Sigmoid colon (tissue), 7 donors: Measurements from ENCODE around the gene PIK3R1. TPM values are rescaled to one million over a fixed set of nuclear protein-coding genes. Genes with fewer than 3 reads are reported as not detected.
A peak's percentile ranks its signal among the peaks of the same experiment; 100 is the strongest.

ENCODE experiments used
- DNase-seq: peaks from one replicate; pipeline ENCODE4 v3.0.0-alpha.2; 2019
- H3K27ac ChIP-seq, 4 donors: fragments of 200-600 bp; sonication (generic); one replicate each; pipeline ENCODE4 v1.5.1; 2016 to 2019; ENCODE audit warnings: mild to moderate bottlenecking in 1 of 4
- H3K27me3 ChIP-seq, 3 donors: fragments of 200-600 bp; sonication (generic); one replicate each; pipeline ENCODE4 v1.5.1; 2019; ENCODE audit warnings: mild to moderate bottlenecking in 1 of 3
- H3K36me3 ChIP-seq, 4 donors: fragments of 200-600 bp; sonication (generic); one replicate each; pipeline ENCODE4 v1.5.1; 2016 to 2019
- H3K4me1 ChIP-seq, 4 donors: fragments of 200-600 bp; sonication (generic); one replicate each; pipeline ENCODE4 v1.5.1; 2017 to 2019
- H3K4me3 ChIP-seq, 4 donors: fragments of 200-600 bp; sonication (generic); one replicate each; pipeline ENCODE4 v1.5.1; 2017 to 2019; ENCODE audit warnings: mild to moderate bottlenecking in 2 of 4, moderate library complexity in 1 of 4
- H3K9me3 ChIP-seq, 4 donors: fragments of 200-600 bp in 3 of 4; sonication (generic) in 3 of 4; one replicate each; pipeline versions ENCODE4 v1.5.1 to v1.6.1; 2013 to 2019
- CTCF ChIP-seq, 4 experiments: fragments of 450-650 bp in 3 of 4; fragments of 200-600 bp in 1 of 4; IDR thresholded peaks; one replicate each; pipeline ENCODE4 v1.5.1; 2016 to 2019; ENCODE audit warnings: antibody characterized with exemption in 4 of 4, mild to moderate bottlenecking in 3 of 4, moderate library complexity in 2 of 4
- EP300 ChIP-seq, 4 donors: sonication (generic); formaldehyde crosslinking; IDR thresholded peaks; one replicate each; pipeline ENCODE4 v1.6.1; 2017; ENCODE audit warnings: antibody characterized with exemption in 4 of 4
- POLR2A ChIP-seq, 2 donors: fragments of 450-650 bp; IDR thresholded peaks; one replicate each; pipeline ENCODE4 v1.6.1; 2016; ENCODE audit warnings: antibody characterized with exemption in 2 of 2, mild to moderate bottlenecking in 2 of 2, moderate library complexity in 2 of 2
- POLR2AphosphoS5 ChIP-seq, 4 donors: sonication (generic); formaldehyde crosslinking; IDR thresholded peaks; one replicate each; pipeline ENCODE4 v1.6.1; 2017; ENCODE audit warnings: antibody characterized with exemption in 4 of 4
- WGBS, 2 donors: extraction: QIAGEN DNeasy Blood & Tissue Kit; methylation state at CpG; one replicate each; pipeline ENCODE4 v1.1.7; 2013; 5-methylcytosine and 5-hydroxymethylcytosine counted together
- intact Hi-C: fragments of 100-400 bp; cut with DNase I; formaldehyde crosslinking; loops from one replicate; pipeline ENCODE4 v1.15.1; 2023
- polyA plus RNA-seq, 3 donors: library from polyadenylated mRNA; stranded (reverse); fragments of 200-250 nt; gene quantifications; one replicate each; pipeline ENCODE4 v1.2.3, GENCODE V29; 2013
- total RNA-seq, 4 donors: library from RNA; depleted of rRNA; stranded (reverse); fragments of >200 nt; gene quantifications; one replicate each; pipeline ENCODE4 v1.1.0, GENCODE V29; 2016
- donor health status: healthy with polysubstance abuse.
- donor health status: Bipolar disorder and iron deficiency.
- donor health status: healthy.

The PIK3R1 gene
- total and polyA plus RNA-seq, 7 donors, result 9.2 to 227 (median 177) TPM

GRCh38 chr5:68273717-68274409, 58.3 kb downstream of the PIK3R1 start:
- intact Hi-C loops, result no loop called here
- TF ChIP-seq CTCF (IDR thresholded peaks at IDR 0.05) (no peak), EP300 (IDR thresholded peaks at IDR 0.05) (peak in 3 of 4 donors; percentile 59 to 89 (median 75)), POLR2AphosphoS5 (IDR thresholded peaks at IDR 0.05) (peak; percentile 48 to 93 (median 88)), POLR2A (IDR thresholded peaks at IDR 0.05) (no peak)
- Histone ChIP-seq H3K36me3 (peaks cover 0 to 51% (median 24%) of the 10 kb centered on the region in 4 donors), H3K27me3 (no peaks in the 10 kb centered on the region), H3K4me3 (no peak overlapping the region), H3K4me1 (peaks cover 0 to 96% (median 72%) of the 10 kb centered on the region in 4 donors), H3K27ac (peak overlapping the region; percentile 57 to 89 (median 71)), H3K9me3 (no peaks in the 10 kb centered on the region)
- 73 to 93% methylated on average over 3 of the region's 3 CpGs for WGBS, 2 donors
- no peak for DNase-seq

- H3K27ac ChIP-seq, result peak overlapping the region; percentile 57 to 89 (median 71)
- no peak for DNase-seq
- no peak overlapping the region for H3K4me3 ChIP-seq
- intact Hi-C loops, result no loop called here
- TF ChIP-seq POLR2AphosphoS5 (IDR thresholded peaks at IDR 0.05) (peak in 1 of 4 donors; percentile 5), EP300 (IDR thresholded peaks at IDR 0.05) (no peak)
- H3K4me1 ChIP-seq, result peaks cover 0 to 84% (median 62%) of the 10 kb centered on the region in 4 donors
- no peaks in the 10 kb centered on the region for H3K27me3 ChIP-seq
- 63 to 74% methylated on average over 9 of the region's 9 CpGs for WGBS, 2 donors
- peaks cover 6 to 63% (median 35%) of the 10 kb centered on the region in 4 donors for H3K36me3 ChIP-seq
- H3K9me3 ChIP-seq, result no peaks in the 10 kb centered on the region
These were observed 59.5 kb downstream of the PIK3R1 start for GRCh38 chr5:68274847-68275651.

- Histone ChIP-seq H3K36me3 (peaks cover 15 to 80% (median 51%) of the 10 kb centered on the region in 4 donors), H3K27me3 (no peaks in the 10 kb centered on the region), H3K4me3 (no peak overlapping the region), H3K4me1 (peaks cover 0 to 67% (median 55%) of the 10 kb centered on the region in 4 donors), H3K9me3 (no peaks in the 10 kb centered on the region), H3K27ac (peak overlapping the region in 2 of 4 donors; percentile 82 to 89)
- intact Hi-C loops, result no loop called here
- TF ChIP-seq POLR2AphosphoS5 (IDR thresholded peaks at IDR 0.05), result no peak
- no peak for TF ChIP-seq CTCF (IDR thresholded peaks at IDR 0.05)
- TF ChIP-seq EP300 (IDR thresholded peaks at IDR 0.05), result no peak
- no peak for TF ChIP-seq POLR2A (IDR thresholded peaks at IDR 0.05)
- 79 to 92% methylated on average over 5 of the region's 5 CpGs for WGBS, 2 donors
- no peak for DNase-seq
These were observed 61.2 kb downstream of the PIK3R1 start for GRCh38 chr5:68276740-68277139.

- Histone ChIP-seq H3K9me3 (no peaks in the 10 kb centered on the region), H3K27ac (peak overlapping the region in 2 of 4 donors; percentile 7 to 89), H3K36me3 (peaks cover 18 to 87% (median 56%) of the 10 kb centered on the region in 4 donors), H3K4me3 (no peak overlapping the region), H3K27me3 (no peaks in the 10 kb centered on the region), H3K4me1 (peaks cover 0 to 66% (median 54%) of the 10 kb centered on the region in 4 donors)
- intact Hi-C loops, result no loop called here
- 34 to 70% methylated on average over 5 of the region's 5 CpGs for WGBS, 2 donors
- no peak for DNase-seq
- TF ChIP-seq POLR2A (IDR thresholded peaks at IDR 0.05), result no peak
- no peak for TF ChIP-seq CTCF (IDR thresholded peaks at IDR 0.05)
- no peak for TF ChIP-seq POLR2AphosphoS5 (IDR thresholded peaks at IDR 0.05)
- no peak for TF ChIP-seq EP300 (IDR thresholded peaks at IDR 0.05)
These were observed 61.9 kb downstream of the PIK3R1 start for GRCh38 chr5:68277431-68277830.

- intact Hi-C loops, result loop anchor here (10.0 kb wide), 1 partner anchor 1115 kb away; no protein-coding TSS in a partner anchor
- H3K27me3 ChIP-seq, result no peaks in the 10 kb centered on the region
- 74 to 80% methylated on average over 4 of the region's 4 CpGs for WGBS, 2 donors
- peaks cover 0 to 66% (median 54%) of the 10 kb centered on the region in 4 donors for H3K4me1 ChIP-seq
- DNase-seq, result no peak
- H3K36me3 ChIP-seq, result peaks cover 18 to 100% (median 61%) of the 10 kb centered on the region in 4 donors
- no peak overlapping the region for H3K4me3 ChIP-seq
- H3K9me3 ChIP-seq, result no peaks in the 10 kb centered on the region
- TF ChIP-seq EP300 (IDR thresholded peaks at IDR 0.05) (no peak), POLR2A (IDR thresholded peaks at IDR 0.05) (no peak), POLR2AphosphoS5 (IDR thresholded peaks at IDR 0.05) (no peak), CTCF (IDR thresholded peaks at IDR 0.05) (no peak)
- H3K27ac ChIP-seq, result no peak overlapping the region
These were observed 64.4 kb downstream of the PIK3R1 start for GRCh38 chr5:68279984-68280383.
